22Rv1 (cell line): ENCODE data around the gene CAPN2.

ENCODE experiments used
- H3K27ac ChIP-seq: fragments of 450-650 bp; 2 replicates; pipeline ENCODE4 v1.5.1; 2017
- ZFX ChIP-seq: fragments of 450-650 bp; IDR thresholded peaks from 2 replicates; pipeline ENCODE4 v1.6.1; 2017; ENCODE audit warnings: antibody characterized with exemption, borderline replicate concordance
- TF ChIP-seq, protein P1 (sequence below): fragments of 450-650 bp; IDR thresholded peaks from 2 replicates; pipeline ENCODE4 v1.5.1; 2017; ENCODE audit warnings: mild to moderate bottlenecking

Gene CAPN2

DNA sequence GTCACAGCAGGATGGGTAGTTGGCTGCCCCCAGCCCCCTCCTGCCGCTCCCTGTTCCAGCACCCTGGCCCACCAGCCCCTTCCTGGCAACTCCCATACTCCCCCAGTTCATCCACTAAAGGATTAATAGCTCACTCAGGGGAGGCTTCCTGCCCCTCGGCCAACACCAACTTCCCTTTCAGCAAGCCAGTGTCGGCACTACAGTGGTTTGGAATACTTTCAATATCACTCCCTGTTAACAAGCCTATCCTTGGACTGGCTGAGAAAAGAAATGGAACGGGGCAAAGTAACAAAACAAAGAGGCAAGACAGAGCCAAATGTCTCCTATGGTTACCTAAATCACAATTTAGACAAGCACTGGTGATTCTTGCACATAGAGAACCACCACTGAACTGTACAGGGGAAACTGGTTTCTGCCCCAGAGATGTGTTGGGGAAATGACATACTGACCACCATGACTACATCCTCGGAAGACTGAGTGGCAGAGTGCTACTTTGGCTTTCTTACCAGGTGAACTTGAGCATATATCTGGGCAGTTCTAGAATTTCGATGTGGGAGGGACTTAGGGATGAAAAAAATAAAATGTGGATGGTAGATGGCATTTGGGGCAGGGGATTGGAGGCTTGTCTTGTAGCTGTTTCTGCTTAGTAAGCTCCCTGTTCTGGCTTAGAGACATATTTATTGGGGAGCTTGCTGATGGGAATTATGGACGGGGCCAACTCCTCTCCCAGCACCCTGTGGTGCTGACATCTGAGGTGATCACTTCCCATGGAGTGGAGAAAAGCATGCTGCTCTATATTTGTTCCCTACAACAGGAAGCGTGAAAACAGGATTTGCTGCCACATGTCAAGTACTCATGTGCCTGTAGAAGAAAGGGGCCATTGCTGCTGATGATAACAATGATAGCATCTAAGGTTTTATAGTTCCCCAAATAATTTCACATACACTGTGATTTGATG, 7.1 kb upstream of the CAPN2 start:
- no peak overlapping the region for H3K27ac ChIP-seq

DNA sequence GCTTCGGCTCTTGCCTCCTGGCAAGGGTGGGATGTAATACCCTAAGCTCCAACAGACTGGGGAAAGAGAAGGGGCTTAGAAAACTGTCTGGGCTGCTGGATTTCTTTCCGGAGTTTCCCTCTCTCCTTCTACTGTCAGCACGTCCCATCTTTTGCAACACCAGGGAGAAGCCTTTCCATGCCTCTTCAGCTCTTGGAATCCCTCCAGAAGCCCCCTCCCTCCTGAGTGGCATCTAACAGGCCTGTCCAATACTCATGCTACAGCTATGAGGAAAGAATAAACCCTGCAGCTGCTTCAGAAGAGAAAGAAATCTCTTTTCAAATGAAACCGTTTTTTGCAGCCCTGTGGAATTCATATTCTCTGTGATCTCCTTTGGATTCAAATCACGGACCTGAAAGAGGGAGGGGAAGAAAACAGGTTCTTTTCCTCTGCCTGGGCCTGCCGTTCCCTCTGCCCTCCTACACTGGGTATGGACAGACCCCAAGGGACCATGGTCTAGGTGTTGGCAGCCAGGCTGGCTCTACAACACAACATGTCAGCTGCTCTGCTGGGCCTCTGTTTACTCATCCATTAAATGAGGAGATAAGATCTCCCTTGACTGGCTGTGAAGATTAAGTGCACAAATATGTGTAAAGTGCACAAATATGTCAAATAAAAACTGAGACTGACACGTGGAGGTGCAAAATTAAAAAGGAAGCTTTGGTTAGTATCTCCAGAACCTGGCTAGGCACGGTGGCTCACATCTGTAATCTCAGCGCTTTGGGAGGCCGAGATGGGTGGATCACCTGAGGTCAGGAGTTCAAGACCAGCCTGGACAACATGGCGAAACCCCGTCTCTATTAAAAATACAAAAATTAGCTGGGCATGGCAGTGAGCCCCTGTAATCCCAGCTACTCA, 6.0 kb upstream of the CAPN2 start:
- peak overlapping the region; percentile 63; the same call in 1 of the 2 replicates for H3K27ac ChIP-seq
- TF ChIP-seq ZFX = no peak
- TF ChIP-seq, protein P1, sequence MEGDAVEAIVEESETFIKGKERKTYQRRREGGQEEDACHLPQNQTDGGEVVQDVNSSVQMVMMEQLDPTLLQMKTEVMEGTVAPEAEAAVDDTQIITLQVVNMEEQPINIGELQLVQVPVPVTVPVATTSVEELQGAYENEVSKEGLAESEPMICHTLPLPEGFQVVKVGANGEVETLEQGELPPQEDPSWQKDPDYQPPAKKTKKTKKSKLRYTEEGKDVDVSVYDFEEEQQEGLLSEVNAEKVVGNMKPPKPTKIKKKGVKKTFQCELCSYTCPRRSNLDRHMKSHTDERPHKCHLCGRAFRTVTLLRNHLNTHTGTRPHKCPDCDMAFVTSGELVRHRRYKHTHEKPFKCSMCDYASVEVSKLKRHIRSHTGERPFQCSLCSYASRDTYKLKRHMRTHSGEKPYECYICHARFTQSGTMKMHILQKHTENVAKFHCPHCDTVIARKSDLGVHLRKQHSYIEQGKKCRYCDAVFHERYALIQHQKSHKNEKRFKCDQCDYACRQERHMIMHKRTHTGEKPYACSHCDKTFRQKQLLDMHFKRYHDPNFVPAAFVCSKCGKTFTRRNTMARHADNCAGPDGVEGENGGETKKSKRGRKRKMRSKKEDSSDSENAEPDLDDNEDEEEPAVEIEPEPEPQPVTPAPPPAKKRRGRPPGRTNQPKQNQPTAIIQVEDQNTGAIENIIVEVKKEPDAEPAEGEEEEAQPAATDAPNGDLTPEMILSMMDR = no peak

More for the DNA sequence above, 7.1 kb upstream of the CAPN2 start:
- TF ChIP-seq, protein P1 = no peak
- no peak for TF ChIP-seq ZFX

DNA sequence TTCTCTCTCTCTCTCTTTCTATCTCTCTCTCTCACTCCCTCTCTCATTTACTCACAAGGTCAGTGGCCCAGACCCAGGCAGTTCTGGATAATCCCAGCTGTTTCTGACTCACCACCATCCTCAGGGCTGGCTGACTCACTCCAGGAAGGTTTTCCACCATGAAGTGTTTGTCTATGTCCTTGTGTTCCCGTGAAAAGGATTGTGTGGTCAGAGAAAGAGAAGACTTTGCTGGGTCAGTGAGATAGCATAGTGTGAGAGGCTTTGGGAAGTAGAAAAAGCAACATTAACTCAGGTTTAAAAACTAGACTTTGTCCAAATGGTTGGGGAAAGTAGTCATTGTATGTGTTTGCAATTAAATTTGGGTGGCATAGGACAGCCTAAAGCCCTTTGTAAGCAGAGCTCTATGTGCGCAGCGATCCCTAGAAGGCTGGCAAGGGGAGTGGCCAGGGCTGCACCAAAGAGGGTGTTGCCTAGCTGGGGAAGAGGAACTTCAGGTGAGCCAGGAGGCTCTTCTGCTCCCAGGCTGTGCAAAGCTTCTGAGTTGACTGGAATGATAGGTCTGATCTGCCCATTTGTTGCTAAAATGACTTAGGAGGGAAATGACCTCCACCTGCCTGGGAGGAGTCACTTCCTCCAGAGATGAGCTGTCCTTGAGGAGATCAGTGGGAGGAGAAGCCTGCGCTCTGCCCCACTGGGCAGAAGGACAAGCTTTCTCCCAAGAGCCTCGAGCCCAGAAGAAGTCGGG, 4.9 kb upstream of the CAPN2 start:
- peak overlapping the region; percentile 63 for H3K27ac ChIP-seq
- TF ChIP-seq, protein P1 = no peak
- TF ChIP-seq ZFX = no peak

DNA sequence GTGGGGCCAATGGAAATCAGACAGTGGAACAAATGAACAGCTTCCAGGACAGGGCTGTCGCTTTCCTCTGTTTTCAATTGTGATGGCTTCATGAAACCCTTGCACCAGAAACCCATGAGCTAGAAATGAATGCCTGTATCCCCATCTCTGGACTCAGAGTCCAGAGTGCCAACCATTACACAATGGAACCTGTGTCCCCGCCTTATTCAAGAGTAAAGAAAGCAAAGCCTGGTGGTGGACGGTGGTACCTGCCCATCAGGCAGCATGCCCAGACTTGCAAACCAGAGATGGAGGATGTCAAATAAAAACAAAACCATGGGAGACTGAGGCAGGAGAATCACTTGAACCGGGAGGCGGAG, 4.4 kb upstream of the CAPN2 start:
- no peak for TF ChIP-seq ZFX
- TF ChIP-seq, protein P1 = no peak
- H3K27ac ChIP-seq = peak overlapping the region; percentile 63

DNA sequence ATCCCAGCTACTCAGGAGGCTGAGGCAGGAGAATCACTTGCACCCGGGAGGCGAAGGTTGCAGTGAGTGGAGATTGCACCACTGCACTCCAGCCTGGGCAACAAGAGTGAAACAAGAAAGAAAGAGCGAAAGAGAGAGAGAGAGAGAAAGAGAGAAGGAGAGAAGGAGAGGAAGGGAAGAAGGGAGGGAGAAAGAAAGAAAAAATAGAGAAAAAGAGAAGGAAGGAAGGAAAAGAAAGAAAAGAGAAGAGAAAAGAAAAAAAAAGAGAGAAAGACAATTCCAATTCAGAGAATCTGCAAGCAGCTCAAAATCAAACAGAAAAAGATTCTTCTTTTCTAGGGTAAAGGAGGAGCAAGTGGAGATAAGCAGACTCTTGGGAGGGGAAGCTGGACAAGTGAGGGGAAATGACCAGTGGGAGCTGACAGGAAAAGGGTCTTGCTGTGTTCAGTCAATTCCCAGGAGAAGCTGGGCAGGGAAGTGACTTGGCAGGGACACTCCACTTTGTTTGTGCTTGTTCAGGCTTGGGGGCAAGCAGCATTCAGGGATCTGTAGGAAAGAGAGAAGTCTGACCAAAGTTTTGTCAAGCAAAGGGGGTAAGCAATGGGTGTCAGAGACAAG, 3.6 kb upstream of the CAPN2 start:
- H3K27ac ChIP-seq = no peak overlapping the region
- TF ChIP-seq, protein P1 = no peak
- TF ChIP-seq ZFX = no peak

GRCh38 chr1:223709598-223709997, 2.7 kb upstream of the CAPN2 start:
- no peak overlapping the region for H3K27ac ChIP-seq
- TF ChIP-seq, protein P1 = peak; percentile 77
- TF ChIP-seq ZFX = no peak
